Measurements from ENCODE around the gene RASGEF1B.

Gene RASGEF1B

GRCh38 chr4:81470456-81471297, 1.0 kb downstream of the RASGEF1B start:
- Histone ChIP-seq H3K4me3 (ENCODE audit: low read depth, low read length) (peak overlapping the region; percentile 75), H3K4me1 (ENCODE audit: control insufficient read depth, insufficient read depth, low read length) (no peaks in the 10 kb centered on the region), H3K27me3 (ENCODE audit: control insufficient read depth, insufficient read depth, low read length) (peaks cover 19% of the 10 kb centered on the region), H3K9ac (ENCODE audit: low read depth, low read length) (no peak overlapping the region), H3K36me3 (ENCODE audit: control insufficient read depth, insufficient read depth, low read length) (no peaks in the 10 kb centered on the region), H3K9me3 (ENCODE audit: control insufficient read depth, insufficient read depth, low read length) (no peaks in the 10 kb centered on the region)

DNA sequence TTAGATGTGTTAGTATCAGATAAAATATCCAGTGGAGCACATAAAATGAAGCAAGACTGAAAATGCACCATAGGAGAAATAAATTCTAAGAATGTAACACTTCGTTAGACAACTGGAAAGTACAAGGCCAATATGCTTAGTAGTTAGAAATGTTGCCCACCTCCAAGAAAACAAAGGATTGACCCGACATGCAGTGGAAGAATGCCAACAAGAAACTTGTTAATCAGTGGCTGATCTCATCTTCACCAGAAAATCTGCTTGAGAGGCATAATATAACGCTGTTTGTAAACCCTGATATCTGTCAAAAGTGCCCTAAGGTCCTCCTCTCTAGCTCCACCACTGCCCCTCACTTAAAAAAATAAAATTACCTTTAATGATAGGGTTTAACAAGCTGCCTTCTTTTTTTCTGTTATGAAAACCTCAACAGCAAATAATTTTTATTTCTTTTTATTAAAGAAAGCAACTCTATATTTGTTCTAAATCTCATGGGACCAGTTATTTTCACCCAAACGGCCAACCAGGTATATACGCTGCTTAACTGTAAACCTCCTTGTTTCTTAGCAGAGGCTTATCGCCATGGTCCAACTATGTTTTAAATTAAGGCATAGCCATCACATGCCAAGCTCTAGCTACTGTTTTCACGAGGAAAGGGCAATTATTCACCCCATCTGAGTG, 1.8 kb downstream of the RASGEF1B start:
- peaks cover 19% of the 10 kb centered on the region for H3K27me3 ChIP-seq (ENCODE audit: control insufficient read depth, insufficient read depth, low read length)

DNA sequence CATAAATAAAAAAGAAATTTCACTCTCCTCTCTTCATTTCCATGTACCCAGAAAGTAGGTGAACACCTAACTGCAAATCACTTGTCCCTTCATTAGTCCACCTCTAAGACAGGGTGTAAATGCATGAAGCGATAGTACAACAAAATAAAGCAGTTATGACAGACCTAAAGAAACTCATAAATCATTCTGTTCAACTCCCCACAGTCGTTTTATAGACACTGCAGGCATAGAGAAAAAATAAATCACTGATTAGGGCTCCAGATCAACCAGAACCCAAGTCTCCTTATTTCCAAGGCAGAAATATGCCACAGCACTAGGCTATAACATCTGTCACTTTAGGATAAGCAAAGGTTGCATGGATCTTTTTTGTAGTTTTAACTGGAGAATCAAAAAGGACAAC, 3.0 kb downstream of the RASGEF1B start:
- Histone ChIP-seq H3K9me3 (ENCODE audit: control insufficient read depth, insufficient read depth, low read length) (no peaks in the 10 kb centered on the region), H3K4me3 (ENCODE audit: low read depth, low read length) (no peak overlapping the region), H3K27me3 (ENCODE audit: control insufficient read depth, insufficient read depth, low read length) (peaks cover 19% of the 10 kb centered on the region), H3K9ac (ENCODE audit: low read depth, low read length) (no peak overlapping the region), H3K4me1 (ENCODE audit: control insufficient read depth, insufficient read depth, low read length) (peaks cover 2% of the 10 kb centered on the region), H3K36me3 (ENCODE audit: control insufficient read depth, insufficient read depth, low read length) (no peaks in the 10 kb centered on the region)

More for the DNA sequence above, 1.8 kb downstream of the RASGEF1B start:
- H3K36me3 ChIP-seq (ENCODE audit: control insufficient read depth, insufficient read depth, low read length) = no peaks in the 10 kb centered on the region
- H3K4me3 ChIP-seq (ENCODE audit: low read depth, low read length) = peak overlapping the region; percentile 75
- H3K9ac ChIP-seq (ENCODE audit: low read depth, low read length) = no peak overlapping the region
- no peaks in the 10 kb centered on the region for H3K9me3 ChIP-seq (ENCODE audit: control insufficient read depth, insufficient read depth, low read length)
- H3K4me1 ChIP-seq (ENCODE audit: control insufficient read depth, insufficient read depth, low read length) = no peaks in the 10 kb centered on the region

DNA sequence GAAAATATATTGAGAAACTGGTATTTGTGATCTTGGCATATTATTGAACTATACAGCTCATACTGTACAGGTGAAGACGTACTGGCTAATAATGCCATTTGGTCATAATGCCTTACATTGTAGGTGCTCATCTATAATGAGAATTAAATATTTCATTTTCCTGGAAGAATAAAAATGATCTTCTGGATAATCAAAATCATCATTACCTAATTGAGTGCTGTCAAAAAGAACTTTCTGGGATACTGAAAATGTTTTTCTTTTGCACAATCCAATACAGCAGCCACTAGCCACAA, 4.1 kb downstream of the RASGEF1B start:
- Histone ChIP-seq H3K36me3 (ENCODE audit: control insufficient read depth, insufficient read depth, low read length) (no peaks in the 10 kb centered on the region), H3K9ac (ENCODE audit: low read depth, low read length) (no peak overlapping the region), H3K4me3 (ENCODE audit: low read depth, low read length) (no peak overlapping the region), H3K27me3 (ENCODE audit: control insufficient read depth, insufficient read depth, low read length) (peaks cover 19% of the 10 kb centered on the region), H3K4me1 (ENCODE audit: control insufficient read depth, insufficient read depth, low read length) (peaks cover 2% of the 10 kb centered on the region), H3K9me3 (ENCODE audit: control insufficient read depth, insufficient read depth, low read length) (no peaks in the 10 kb centered on the region)

GRCh38 chr4:81466841-81467671, 4.7 kb downstream of the RASGEF1B start:
- Histone ChIP-seq H3K36me3 (ENCODE audit: control insufficient read depth, insufficient read depth, low read length) (no peaks in the 10 kb centered on the region), H3K27me3 (ENCODE audit: control insufficient read depth, insufficient read depth, low read length) (peaks cover 19% of the 10 kb centered on the region), H3K4me1 (ENCODE audit: control insufficient read depth, insufficient read depth, low read length) (peaks cover 2% of the 10 kb centered on the region), H3K4me3 (ENCODE audit: low read depth, low read length) (no peak overlapping the region), H3K9ac (ENCODE audit: low read depth, low read length) (no peak overlapping the region), H3K9me3 (ENCODE audit: control insufficient read depth, insufficient read depth, low read length) (no peaks in the 10 kb centered on the region)

GRCh38 chr4:81465406-81466340, 6.0 kb downstream of the RASGEF1B start:
- Histone ChIP-seq H3K9me3 (ENCODE audit: control insufficient read depth, insufficient read depth, low read length) (no peaks in the 10 kb centered on the region), H3K9ac (ENCODE audit: low read depth, low read length) (no peak overlapping the region), H3K36me3 (ENCODE audit: control insufficient read depth, insufficient read depth, low read length) (no peaks in the 10 kb centered on the region), H3K4me3 (ENCODE audit: low read depth, low read length) (no peak overlapping the region), H3K27me3 (ENCODE audit: control insufficient read depth, insufficient read depth, low read length) (peaks cover 19% of the 10 kb centered on the region), H3K4me1 (ENCODE audit: control insufficient read depth, insufficient read depth, low read length) (peaks cover 2% of the 10 kb centered on the region)

DNA sequence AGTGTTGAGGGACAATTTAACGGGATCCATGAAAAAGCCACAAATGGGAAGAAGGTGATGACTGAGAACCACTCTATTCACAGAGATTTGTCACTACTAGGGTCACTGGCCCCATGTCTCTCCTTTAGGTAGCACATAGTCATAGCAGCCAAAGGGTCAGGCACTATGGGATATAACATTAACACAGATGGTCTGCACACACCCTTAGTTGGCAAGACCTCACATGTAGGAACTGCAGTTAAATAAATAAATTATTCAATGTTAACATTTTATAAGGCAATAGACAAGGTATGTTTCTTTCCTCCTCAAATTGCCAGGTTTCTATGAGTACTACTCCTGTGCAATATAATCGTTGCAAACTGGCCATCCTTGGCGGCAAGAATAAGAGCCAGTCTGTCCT, 10.9 kb downstream of the RASGEF1B start:
- Histone ChIP-seq H3K9me3 (ENCODE audit: control insufficient read depth, insufficient read depth, low read length) (no peaks in the 10 kb centered on the region), H3K36me3 (ENCODE audit: control insufficient read depth, insufficient read depth, low read length) (no peaks in the 10 kb centered on the region), H3K27me3 (ENCODE audit: control insufficient read depth, insufficient read depth, low read length) (no peaks in the 10 kb centered on the region), H3K4me3 (ENCODE audit: low read depth, low read length) (no peak overlapping the region), H3K4me1 (ENCODE audit: control insufficient read depth, insufficient read depth, low read length) (peaks cover 2% of the 10 kb centered on the region), H3K9ac (ENCODE audit: low read depth, low read length) (no peak overlapping the region)

DNA sequence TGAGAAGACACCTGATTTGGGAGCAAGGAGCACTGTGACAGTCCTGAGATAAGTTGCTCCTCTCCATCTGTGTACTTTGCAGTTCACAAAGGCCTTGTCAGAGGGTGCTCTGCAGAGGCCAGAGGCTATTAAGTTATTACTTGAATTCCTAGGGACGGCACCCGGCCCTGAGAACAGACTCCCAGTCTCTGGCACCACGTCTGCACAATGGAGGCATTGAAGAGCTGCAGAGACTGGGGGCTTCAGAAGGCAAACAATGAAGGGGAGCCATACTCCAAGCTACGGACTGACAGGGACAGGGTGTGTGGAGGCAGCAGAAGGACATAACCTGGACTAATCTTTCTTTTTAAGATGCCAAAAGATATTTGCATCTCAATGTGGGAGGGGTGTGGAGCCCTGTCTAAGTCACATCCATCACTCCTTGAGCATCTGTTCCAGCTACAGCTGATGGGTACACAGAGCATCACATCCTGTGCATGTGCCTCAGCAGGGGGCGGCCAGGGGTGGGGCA, 11.5 kb downstream of the RASGEF1B start:
- Histone ChIP-seq H3K9ac (ENCODE audit: low read depth, low read length) (no peak overlapping the region), H3K27me3 (ENCODE audit: control insufficient read depth, insufficient read depth, low read length) (no peaks in the 10 kb centered on the region), H3K4me3 (ENCODE audit: low read depth, low read length) (no peak overlapping the region), H3K4me1 (ENCODE audit: control insufficient read depth, insufficient read depth, low read length) (peaks cover 2% of the 10 kb centered on the region), H3K36me3 (ENCODE audit: control insufficient read depth, insufficient read depth, low read length) (no peaks in the 10 kb centered on the region), H3K9me3 (ENCODE audit: control insufficient read depth, insufficient read depth, low read length) (no peaks in the 10 kb centered on the region)

DNA sequence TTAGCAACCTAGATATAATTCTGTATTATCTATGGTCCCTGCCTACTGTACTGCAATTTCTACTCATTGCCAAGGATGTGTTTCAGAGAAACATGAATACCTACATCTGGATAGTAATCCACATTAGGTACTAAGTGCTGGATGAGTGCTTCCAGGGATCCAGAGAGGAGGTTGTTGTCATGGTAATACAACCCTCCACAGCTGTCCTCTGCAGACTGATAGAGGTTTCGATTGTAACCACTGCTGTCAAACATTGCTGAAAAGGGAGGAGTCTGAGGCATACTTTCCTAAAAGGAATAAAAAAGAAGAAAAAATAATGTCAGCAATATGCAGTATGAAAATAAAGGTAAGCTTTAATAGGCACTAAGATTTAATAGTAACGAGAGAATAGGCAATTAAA, 12.5 kb downstream of the RASGEF1B start:
- Histone ChIP-seq H3K4me1 (ENCODE audit: control insufficient read depth, insufficient read depth, low read length) (peaks cover 2% of the 10 kb centered on the region), H3K4me3 (ENCODE audit: low read depth, low read length) (no peak overlapping the region), H3K9ac (ENCODE audit: low read depth, low read length) (no peak overlapping the region), H3K36me3 (ENCODE audit: control insufficient read depth, insufficient read depth, low read length) (no peaks in the 10 kb centered on the region), H3K9me3 (ENCODE audit: control insufficient read depth, insufficient read depth, low read length) (no peaks in the 10 kb centered on the region), H3K27me3 (ENCODE audit: control insufficient read depth, insufficient read depth, low read length) (no peaks in the 10 kb centered on the region)

DNA sequence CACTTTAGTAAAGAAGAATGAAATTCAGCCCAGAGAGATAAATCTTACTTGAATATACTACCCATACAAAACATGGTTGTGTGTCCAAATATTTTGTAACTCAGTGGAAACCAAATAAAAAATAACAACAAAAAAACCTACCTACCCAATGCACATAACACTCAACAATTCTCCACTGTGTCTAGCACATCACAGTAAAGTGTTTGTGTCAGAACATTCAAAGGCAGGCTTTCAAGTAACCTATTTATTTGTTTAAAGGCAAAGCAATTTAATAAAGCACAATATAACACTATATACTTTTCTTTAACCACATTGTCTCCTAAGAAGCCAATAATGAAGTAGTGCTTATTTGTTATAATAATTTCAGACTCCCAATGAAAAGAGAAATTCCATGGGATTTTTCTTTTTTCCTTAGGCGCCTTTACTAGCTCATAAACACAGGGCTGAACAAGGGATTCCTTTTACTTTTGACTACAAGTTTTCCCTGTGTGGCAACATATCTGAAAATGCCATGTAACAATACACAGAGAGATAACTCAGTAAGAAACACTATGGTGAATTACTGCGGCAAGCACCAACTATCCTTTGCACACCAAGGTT, 13.7 kb downstream of the RASGEF1B start:
- Histone ChIP-seq H3K4me3 (ENCODE audit: low read depth, low read length) (no peak overlapping the region), H3K27me3 (ENCODE audit: control insufficient read depth, insufficient read depth, low read length) (no peaks in the 10 kb centered on the region), H3K4me1 (ENCODE audit: control insufficient read depth, insufficient read depth, low read length) (peaks cover 4% of the 10 kb centered on the region), H3K9ac (ENCODE audit: low read depth, low read length) (no peak overlapping the region), H3K9me3 (ENCODE audit: control insufficient read depth, insufficient read depth, low read length) (no peaks in the 10 kb centered on the region), H3K36me3 (ENCODE audit: control insufficient read depth, insufficient read depth, low read length) (no peaks in the 10 kb centered on the region)

Data from iPS-15b (cell line).